CD4-positive, alpha-beta memory T cell (primary cell): ENCODE data around the gene CIT. TPM values are rescaled to one million over a fixed set of nuclear protein-coding genes. Genes with fewer than 3 reads are reported as not detected.

ENCODE experiments used
- CTCF ChIA-PET: fragments of 350-600 bp; sonication (Branson Sonifier 250); formaldehyde crosslinking; loops from one replicate; lab custom pipeline; 2021; ENCODE audit warnings: inconsistent platforms; ENCODE audit not compliant: partially characterized antibody; lab: Charles Lee
- POLR2A ChIA-PET: fragments of 350-600 bp; sonication (Branson Sonifier 250); formaldehyde crosslinking; loops from one replicate; lab custom pipeline; 2021; ENCODE audit not compliant: partially characterized antibody; lab: Charles Lee
- DNase-seq, 5 donors: peaks; one replicate each; pipeline versions ENCODE4 v3.0.0 to v3.0.0-alpha.2; 2020 to 2022; ENCODE audit warnings: mixed read lengths in 1 of 5
- H3K27ac ChIP-seq: one replicate; pipeline ENCODE4 v1.7.0; 2013; ENCODE audit warnings: low read depth, low read length
- H3K27me3 ChIP-seq: 2 replicates; pipeline ENCODE4 v1.7.0; 2013; ENCODE audit warnings: mild to moderate bottlenecking, low read length, moderate library complexity; ENCODE audit not compliant: insufficient read depth
- H3K36me3 ChIP-seq: 2 replicates; pipeline ENCODE4 v1.7.0; 2013; ENCODE audit warnings: mild to moderate bottlenecking, low read length, moderate library complexity; ENCODE audit not compliant: insufficient read depth
- H3K4me1 ChIP-seq: 2 replicates; pipeline ENCODE4 v1.7.0; 2013; ENCODE audit warnings: mild to moderate bottlenecking, low read length, moderate library complexity; ENCODE audit not compliant: insufficient read depth
- H3K4me3 ChIP-seq, 2 donors: one replicate each; pipeline ENCODE4 v1.7.0; 2013; ENCODE audit warnings: low read length in 2 of 2, mild to moderate bottlenecking in 1 of 2
- H3K9me3 ChIP-seq, 2 donors: one replicate each; pipeline ENCODE4 v1.7.0; 2013; ENCODE audit warnings: low read length in 2 of 2, control low read depth in 1 of 2; ENCODE audit not compliant: control insufficient read depth in 1 of 2
- H3K27ac Mint-ChIP-seq, 7 donors: one replicate each; pipeline ENCODE4 v1.8.0; 2020 to 2021; ENCODE audit warnings: mixed read lengths in 7 of 7, mild to moderate bottlenecking in 6 of 7, inconsistent platforms in 3 of 7, moderate library complexity in 3 of 7
- H3K27me3 Mint-ChIP-seq, 2 donors: one replicate each; pipeline ENCODE4 v1.8.0; 2020 to 2021; ENCODE audit warnings: mixed read lengths in 2 of 2
- H3K36me3 Mint-ChIP-seq, 2 donors: one replicate each; pipeline ENCODE4 v1.8.0; 2020 to 2021; ENCODE audit warnings: mixed read lengths in 2 of 2, inconsistent platforms in 1 of 2, mild to moderate bottlenecking in 1 of 2
- H3K4me1 Mint-ChIP-seq, 4 donors: one replicate each; pipeline ENCODE4 v1.8.0; 2020 to 2021; ENCODE audit warnings: mixed read lengths in 4 of 4, mild to moderate bottlenecking in 1 of 4
- H3K4me3 Mint-ChIP-seq, 8 donors: one replicate each; pipeline ENCODE4 v1.8.0; 2020 to 2021; ENCODE audit warnings: mixed read lengths in 8 of 8, mild to moderate bottlenecking in 7 of 8, moderate library complexity in 6 of 8, inconsistent platforms in 3 of 8
- H3K9me3 Mint-ChIP-seq, 8 donors: one replicate each; pipeline ENCODE4 v1.8.0; 2020 to 2021; ENCODE audit warnings: mixed read lengths in 8 of 8, mild to moderate bottlenecking in 5 of 8, inconsistent platforms in 3 of 8, moderate library complexity in 1 of 8
- intact Hi-C: fragments of 100-400 bp; cut with micrococcal nuclease; formaldehyde crosslinking; loops from one replicate; pipeline ENCODE4 v1.15.1; 2023
- polyA plus RNA-seq, 2 donors: library from polyadenylated mRNA; unstranded; fragments of 300-500 nt; fragmentation: Illumina TruSeq; gene quantifications; one replicate each; pipeline ENCODE4 v1.2.3, GENCODE V29; 2021
- total RNA-seq, 2 experiments: library from RNA; stranded (reverse); gene quantifications; one replicate each; pipeline ENCODE4 v1.2.3, GENCODE V29; 2021

Gene CIT
- total and polyA plus RNA-seq, 4 experiments from 2014 or later = 1.0 to 3.5 (median 1.6) TPM; not detected in 1

GRCh38 chr12:119705182-119705581 is 171.9 kb downstream of the CIT start:
- Histone ChIP-seq H3K4me3 (no peak overlapping the region), H3K36me3 (no peaks in the 10 kb centered on the region), H3K27me3 (no peaks in the 10 kb centered on the region), H3K9me3 (no peaks in the 10 kb centered on the region), H3K4me1 (no peaks in the 10 kb centered on the region), H3K27ac (no peak overlapping the region)
- no peaks in the 10 kb centered on the region for H3K36me3 Mint-ChIP-seq
- no peak overlapping the region for H3K27ac Mint-ChIP-seq
- ChIA-PET POLR2A (no interaction called here), CTCF (interaction anchor here (0.7 kb wide), 1 partner anchor 1893 kb away, joined by 4 read pairs; no protein-coding TSS in a partner anchor)
- no peak for DNase-seq
- H3K4me3 Mint-ChIP-seq = no peak overlapping the region
- peaks cover 0 to 1% (median 0%) of the 10 kb centered on the region in 4 donors for H3K4me1 Mint-ChIP-seq
- H3K27me3 Mint-ChIP-seq = no peaks in the 10 kb centered on the region
- H3K9me3 Mint-ChIP-seq = no peaks in the 10 kb centered on the region
- intact Hi-C loops = no loop called here

GRCh38 chr12:119704065-119704747 is 172.9 kb downstream of the CIT start:
- CTCF ChIA-PET = no interaction called here
- Histone ChIP-seq H3K27ac (no peak overlapping the region), H3K4me3 (no peak overlapping the region), H3K4me1 (no peaks in the 10 kb centered on the region), H3K36me3 (no peaks in the 10 kb centered on the region), H3K9me3 (no peaks in the 10 kb centered on the region), H3K27me3 (no peaks in the 10 kb centered on the region)
- DNase-seq = no peak
- Mint-ChIP-seq H3K27ac (no peak overlapping the region), H3K9me3 (no peaks in the 10 kb centered on the region), H3K4me3 (no peak overlapping the region), H3K36me3 (no peaks in the 10 kb centered on the region), H3K27me3 (no peaks in the 10 kb centered on the region), H3K4me1 (no peaks in the 10 kb centered on the region)
- intact Hi-C loops = no loop called here
- POLR2A ChIA-PET = no interaction called here

GRCh38 chr12:119700078-119700477 is 177.0 kb downstream of the CIT start:
- no peaks in the 10 kb centered on the region for H3K9me3 Mint-ChIP-seq
- Histone ChIP-seq H3K27me3 (no peaks in the 10 kb centered on the region), H3K27ac (no peak overlapping the region), H3K36me3 (no peaks in the 10 kb centered on the region), H3K4me1 (no peaks in the 10 kb centered on the region), H3K4me3 (no peak overlapping the region), H3K9me3 (no peaks in the 10 kb centered on the region)
- intact Hi-C loops = no loop called here
- H3K27ac Mint-ChIP-seq = no peak overlapping the region
- H3K4me3 Mint-ChIP-seq = no peak overlapping the region
- ChIA-PET CTCF (no interaction called here), POLR2A (no interaction called here)
- no peaks in the 10 kb centered on the region for H3K27me3 Mint-ChIP-seq
- H3K36me3 Mint-ChIP-seq = no peaks in the 10 kb centered on the region
- H3K4me1 Mint-ChIP-seq = no peaks in the 10 kb centered on the region
- DNase-seq = no peak

- H3K36me3 Mint-ChIP-seq = no peaks in the 10 kb centered on the region
- Histone ChIP-seq H3K27ac (no peak overlapping the region), H3K27me3 (no peaks in the 10 kb centered on the region), H3K4me3 (no peak overlapping the region), H3K9me3 (no peaks in the 10 kb centered on the region), H3K36me3 (no peaks in the 10 kb centered on the region), H3K4me1 (no peaks in the 10 kb centered on the region)
- intact Hi-C loops = loop anchor here (10.0 kb wide), 1 partner anchor 206 kb away; no protein-coding TSS in a partner anchor
- no peaks in the 10 kb centered on the region for H3K4me1 Mint-ChIP-seq
- no peak for DNase-seq
- ChIA-PET CTCF (no interaction called here), POLR2A (no interaction called here)
- no peaks in the 10 kb centered on the region for H3K27me3 Mint-ChIP-seq
- no peak overlapping the region for H3K4me3 Mint-ChIP-seq
- no peak overlapping the region for H3K27ac Mint-ChIP-seq
- no peaks in the 10 kb centered on the region for H3K9me3 Mint-ChIP-seq
Observed at GRCh38 chr12:119699199-119699760, 177.8 kb downstream of the CIT start.

- Mint-ChIP-seq H3K27me3 (no peaks in the 10 kb centered on the region), H3K27ac (peak overlapping the region in 1 of 7 donors; percentile 3), H3K4me1 (no peaks in the 10 kb centered on the region), H3K4me3 (no peak overlapping the region), H3K9me3 (no peaks in the 10 kb centered on the region), H3K36me3 (no peaks in the 10 kb centered on the region)
- H3K27me3 ChIP-seq = no peaks in the 10 kb centered on the region
- CTCF ChIA-PET = no interaction called here
- no peak overlapping the region for H3K4me3 ChIP-seq
- intact Hi-C loops = loop anchor here (10.0 kb wide), 1 partner anchor 208 kb away; no protein-coding TSS in a partner anchor
- H3K36me3 ChIP-seq = no peaks in the 10 kb centered on the region
- POLR2A ChIA-PET = no interaction called here
- H3K27ac ChIP-seq = no peak overlapping the region
- no peaks in the 10 kb centered on the region for H3K9me3 ChIP-seq
- no peaks in the 10 kb centered on the region for H3K4me1 ChIP-seq
- no peak for DNase-seq
Observed at GRCh38 chr12:119696943-119697342, 180.2 kb downstream of the CIT start.

- Mint-ChIP-seq H3K4me3 (no peak overlapping the region), H3K27ac (no peak overlapping the region), H3K27me3 (no peaks in the 10 kb centered on the region), H3K36me3 (no peaks in the 10 kb centered on the region), H3K4me1 (no peaks in the 10 kb centered on the region), H3K9me3 (no peaks in the 10 kb centered on the region)
- CTCF ChIA-PET = no interaction called here
- Histone ChIP-seq H3K27me3 (no peaks in the 10 kb centered on the region), H3K27ac (no peak overlapping the region), H3K36me3 (no peaks in the 10 kb centered on the region), H3K4me1 (no peaks in the 10 kb centered on the region), H3K4me3 (no peak overlapping the region), H3K9me3 (no peaks in the 10 kb centered on the region)
- POLR2A ChIA-PET = no interaction called here
- intact Hi-C loops = loop anchor here (10.0 kb wide), 1 partner anchor 210 kb away; no protein-coding TSS in a partner anchor
- DNase-seq = no peak
Observed at GRCh38 chr12:119695034-119695433, 182.1 kb downstream of the CIT start.

GRCh38 chr12:119694111-119694510 is 183.0 kb downstream of the CIT start:
- intact Hi-C loops = loop anchor here (10.0 kb wide), 1 partner anchor 211 kb away; no protein-coding TSS in a partner anchor
- Histone ChIP-seq H3K4me3 (no peak overlapping the region), H3K27me3 (no peaks in the 10 kb centered on the region), H3K4me1 (no peaks in the 10 kb centered on the region), H3K27ac (no peak overlapping the region), H3K36me3 (no peaks in the 10 kb centered on the region), H3K9me3 (no peaks in the 10 kb centered on the region)
- CTCF ChIA-PET = no interaction called here
- Mint-ChIP-seq H3K4me3 (no peak overlapping the region), H3K36me3 (no peaks in the 10 kb centered on the region), H3K4me1 (no peaks in the 10 kb centered on the region), H3K27ac (no peak overlapping the region), H3K9me3 (no peaks in the 10 kb centered on the region), H3K27me3 (no peaks in the 10 kb centered on the region)
- POLR2A ChIA-PET = no interaction called here
- no peak for DNase-seq
